Kidney glomerular epithelial cell (primary cell): ENCODE data around the gene FRK.
"Not testable (repeated sequence)": the region's sequence is repeated elsewhere in the genome, so short reads cannot be mapped to it uniquely, and the experiment has no call there.

Experiments
- DNase-seq: peaks from one replicate; lab custom pipeline; 2025; lab: John Stamatoyannopoulos, UW

The FRK gene

GRCh38 chr6:116008470-116009243 is 52.0 kb downstream of the FRK start:
- DNase-seq = peak; percentile 99

GRCh38 chr6:116004841-116005815 is 55.6 kb downstream of the FRK start:
- no peak for DNase-seq

GRCh38 chr6:116003668-116004067 is 57.0 kb downstream of the FRK start:
- no peak for DNase-seq

- no peak for DNase-seq
Observed at GRCh38 chr6:116002756-116003155, 57.9 kb downstream of the FRK start.

GRCh38 chr6:115999235-115999634 is 61.5 kb downstream of the FRK start:
- no peak for DNase-seq

- DNase-seq = no peak
Observed at GRCh38 chr6:115997990-115998585, 62.6 kb downstream of the FRK start.

GRCh38 chr6:115986026-115986425 is 74.7 kb downstream of the FRK start:
- no peak for DNase-seq

GRCh38 chr6:115984809-115985208 is 75.9 kb downstream of the FRK start:
- no peak for DNase-seq

GRCh38 chr6:115983998-115984397 is 76.7 kb downstream of the FRK start:
- no peak for DNase-seq

GRCh38 chr6:115982453-115982852 is 78.2 kb downstream of the FRK start:
- peak; percentile 46 for DNase-seq

GRCh38 chr6:115977220-115977619 is 83.5 kb downstream of the FRK start:
- no peak for DNase-seq

- DNase-seq = no peak
Observed at GRCh38 chr6:115976321-115976870, 84.3 kb downstream of the FRK start.

GRCh38 chr6:115972679-115973078 is 88.0 kb downstream of the FRK start:
- no peak for DNase-seq

- DNase-seq = no peak
Observed at GRCh38 chr6:115971785-115972184, 88.9 kb downstream of the FRK start.

- no peak for DNase-seq
Observed at GRCh38 chr6:115969930-115970273, 90.8 kb downstream of the FRK start.

GRCh38 chr6:115969207-115969929 is 91.3 kb downstream of the FRK start:
- DNase-seq = no peak

GRCh38 chr6:115960286-115960685 is 100.4 kb downstream of the FRK start:
- DNase-seq = not testable (repeated sequence)

- no peak for DNase-seq
Observed at GRCh38 chr6:115958958-115959357, 101.7 kb downstream of the FRK start.

GRCh38 chr6:115954740-115955139 is 106.0 kb downstream of the FRK start:
- DNase-seq = no peak

GRCh38 chr6:115948751-115949150 is 111.9 kb downstream of the FRK start:
- DNase-seq = peak; percentile 62

GRCh38 chr6:115947966-115948541 is 112.6 kb downstream of the FRK start:
- no peak for DNase-seq
